Thoracic aorta (tissue), 2 donors: ENCODE measurements around the gene BLID. TPM values are rescaled to one million over a fixed set of nuclear protein-coding genes. Genes with fewer than 3 reads are reported as not detected.

ENCODE experiments used
- ATAC-seq: fragments of 150-250 bp; one replicate; pipeline ENCODE4 v1.8.0; 2017; ENCODE audit warnings: low read depth; ENCODE audit not compliant: insufficient number of reproducible peaks, low FRiP score
- DNase-seq: peaks from one replicate; pipeline ENCODE4 v3.0.0-alpha.2; 2020; ENCODE audit warnings: low spot score
- H3K27ac ChIP-seq, 2 donors: fragments of 200-600 bp; sonication (generic); 1 replicate in 1 of 2; 2 replicates in 1 of 2; pipeline ENCODE4 v1.5.1; 2016; ENCODE audit warnings: mild to moderate bottlenecking in 2 of 2, moderate library complexity in 2 of 2
- H3K27me3 ChIP-seq: fragments of 200-600 bp; sonication (generic); replicated peaks from 2 replicates; pipeline ENCODE4 v1.6.0; 2016; ENCODE audit warnings: mild to moderate bottlenecking; ENCODE audit not compliant: insufficient read depth
- H3K36me3 ChIP-seq: fragments of 200-600 bp; sonication (generic); one replicate; pipeline ENCODE4 v1.5.1; 2016
- H3K4me1 ChIP-seq, 2 donors: fragments of 200-600 bp; sonication (generic); 1 replicate in 1 of 2; 2 replicates in 1 of 2; pipeline versions ENCODE4 v1.5.1 to v1.6.0; 2016; ENCODE audit warnings: low read depth in 2 of 2, mild to moderate bottlenecking in 1 of 2; ENCODE audit not compliant: control insufficient read depth in 1 of 2
- H3K4me3 ChIP-seq: fragments of 200-600 bp; sonication (generic); 2 replicates; pipeline ENCODE4 v1.5.1; 2016; ENCODE audit warnings: mild to moderate bottlenecking
- H3K9me3 ChIP-seq: fragments of 200-600 bp; sonication (generic); 2 replicates; pipeline ENCODE4 v1.5.1; 2016
- CTCF ChIP-seq: fragments of 200-600 bp; sonication (generic); IDR thresholded peaks from one replicate; pipeline ENCODE4 v1.5.1; 2019; ENCODE audit warnings: antibody characterized with exemption
- total RNA-seq, 2 donors: library from RNA; depleted of rRNA; stranded (reverse); fragments of >200 nt; gene quantifications; one replicate each; pipeline versions ENCODE4 v1.1.0 to v1.2.3, GENCODE V29; 2016

The BLID gene
- total RNA-seq: 10 to 100 TPM; 24.6 to 53.4 TPM

GRCh38 chr11:122115524-122116379 lies at the start of gene BLID:
Gene BLID (minus strand): TSS chr11:122116215. CDS start chr11:122115922, 293 bp downstream.
- H3K27ac ChIP-seq: peak within 1 kb of the TSS; percentile 29 to 31

GRCh38 chr11:122163053-122163819 lies 47.2 kb upstream of the BLID start:
- H3K4me3 ChIP-seq: no peak overlapping the region
- H3K9me3 ChIP-seq: no peaks in the 10 kb centered on the region
- TF ChIP-seq CTCF: no peak
- H3K27me3 ChIP-seq: no peaks in the 10 kb centered on the region
- ATAC-seq (no peak), DNase-seq (no peak)
- H3K4me1 ChIP-seq: peaks cover 24 to 92% of the 10 kb centered on the region in 2 donors
- H3K27ac ChIP-seq: no peak overlapping the region
- H3K36me3 ChIP-seq: no peaks in the 10 kb centered on the region

More at GRCh38 chr11:122115524-122116379, at the start of gene BLID:
- TF ChIP-seq CTCF: peak; percentile 34
- Histone ChIP-seq H3K27me3 (no peaks in the 10 kb centered on the region), H3K4me1 (peaks cover 12 to 34% of the 10 kb centered on the region in 2 donors), H3K36me3 (no peaks in the 10 kb centered on the region), H3K9me3 (no peaks in the 10 kb centered on the region), H3K4me3 (no peak within 1 kb of the TSS)
- no peak for DNase-seq
- no peak for ATAC-seq

- TF ChIP-seq CTCF: no peak
- peaks cover 17 to 88% of the 10 kb centered on the region in 2 donors for H3K4me1 ChIP-seq
- DNase-seq (no peak), ATAC-seq (no peak)
- peak overlapping the region; percentile 18 to 92 for H3K27ac ChIP-seq
- no peaks in the 10 kb centered on the region for H3K27me3 ChIP-seq
- no peak overlapping the region for H3K4me3 ChIP-seq
- no peaks in the 10 kb centered on the region for H3K36me3 ChIP-seq
- H3K9me3 ChIP-seq: no peaks in the 10 kb centered on the region
These were observed 46.1 kb upstream of the BLID start for GRCh38 chr11:122162095-122162494.

GRCh38 chr11:122160841-122161590 lies 45.0 kb upstream of the BLID start:
- no peaks in the 10 kb centered on the region for H3K9me3 ChIP-seq
- DNase-seq (no peak), ATAC-seq (no peak)
- peak overlapping the region; percentile 92 to 94 for H3K27ac ChIP-seq
- H3K4me3 ChIP-seq: no peak overlapping the region
- H3K27me3 ChIP-seq: no peaks in the 10 kb centered on the region
- peaks cover 11 to 83% of the 10 kb centered on the region in 2 donors for H3K4me1 ChIP-seq
- no peak for TF ChIP-seq CTCF
- H3K36me3 ChIP-seq: no peaks in the 10 kb centered on the region
